Measurements from ENCODE around the gene SLC38A7.
A peak's percentile ranks its signal among the peaks of the same experiment; 100 is the strongest.

SLC38A7 gene

GRCh38 chr16:58679763-58680162, 4.8 kb downstream of the SLC38A7 start:
- TF ChIP-seq CTCF (IDR thresholded peaks at IDR 0.05; ENCODE audit: low read depth, low read length) = no peak
- Histone ChIP-seq H3K4me1 (no peaks in the 10 kb centered on the region), H3K36me3 (no peaks in the 10 kb centered on the region; the same call in 1 of the 2 replicates), H3K27me3 (no peaks in the 10 kb centered on the region), H3K4me3 (ENCODE audit: low read depth, low read length) (no peak overlapping the region), H3K9me3 (no peaks in the 10 kb centered on the region)
- no peak for DNase-seq

- DNase-seq = no peak
- no peak for TF ChIP-seq CTCF (IDR thresholded peaks at IDR 0.05; ENCODE audit: low read depth, low read length)
- Histone ChIP-seq H3K9me3 (no peaks in the 10 kb centered on the region), H3K4me1 (no peaks in the 10 kb centered on the region), H3K36me3 (no peaks in the 10 kb centered on the region; the same call in 1 of the 2 replicates), H3K27me3 (no peaks in the 10 kb centered on the region), H3K4me3 (ENCODE audit: low read depth, low read length) (no peak overlapping the region)
Measured at GRCh38 chr16:58678716-58679115, 5.9 kb downstream of the SLC38A7 start.

- Histone ChIP-seq H3K36me3 (no peaks in the 10 kb centered on the region; the same call in 1 of the 2 replicates), H3K9me3 (no peaks in the 10 kb centered on the region), H3K4me1 (no peaks in the 10 kb centered on the region), H3K27me3 (no peaks in the 10 kb centered on the region), H3K4me3 (ENCODE audit: low read depth, low read length) (no peak overlapping the region)
- no peak for TF ChIP-seq CTCF (IDR thresholded peaks at IDR 0.05; ENCODE audit: low read depth, low read length)
- no peak for DNase-seq
Measured at GRCh38 chr16:58678269-58678668, 6.3 kb downstream of the SLC38A7 start.

- Histone ChIP-seq H3K4me3 (ENCODE audit: low read depth, low read length) (no peak overlapping the region), H3K9me3 (no peaks in the 10 kb centered on the region), H3K27me3 (no peaks in the 10 kb centered on the region), H3K36me3 (no peaks in the 10 kb centered on the region), H3K4me1 (no peaks in the 10 kb centered on the region)
- DNase-seq = no peak
- TF ChIP-seq CTCF (IDR thresholded peaks at IDR 0.05; ENCODE audit: low read depth, low read length) = no peak
Measured at GRCh38 chr16:58670946-58671583, 13.5 kb downstream of the SLC38A7 start.

- H3K4me3 ChIP-seq (ENCODE audit: low read depth, low read length) = no peak overlapping the region
- no peak for DNase-seq
- H3K27me3 ChIP-seq = no peaks in the 10 kb centered on the region
- H3K4me1 ChIP-seq = no peaks in the 10 kb centered on the region
- no peaks in the 10 kb centered on the region for H3K9me3 ChIP-seq
- no peak for TF ChIP-seq CTCF (IDR thresholded peaks at IDR 0.05; ENCODE audit: low read depth, low read length)
- no peaks in the 10 kb centered on the region for H3K36me3 ChIP-seq
Measured at GRCh38 chr16:58670177-58670576, 14.4 kb downstream of the SLC38A7 start.

GRCh38 chr16:58665200-58665599, 19.4 kb downstream of the SLC38A7 start:
- H3K36me3 ChIP-seq = no peaks in the 10 kb centered on the region
- DNase-seq = peak; percentile 30
- TF ChIP-seq CTCF (IDR thresholded peaks at IDR 0.05; ENCODE audit: low read depth, low read length) = no peak

More at GRCh38 chr16:58665200-58665599, 19.4 kb downstream of the SLC38A7 start:
- H3K4me1 ChIP-seq = no peaks in the 10 kb centered on the region
- H3K9me3 ChIP-seq = no peaks in the 10 kb centered on the region
- H3K27me3 ChIP-seq = no peaks in the 10 kb centered on the region
- H3K4me3 ChIP-seq (ENCODE audit: low read depth, low read length) = no peak overlapping the region
